Bone marrow (tissue), 2 donors: ENCODE data around the gene RBM15B.
"Not testable (repeated sequence)": the region's sequence is repeated elsewhere in the genome, so short reads cannot be mapped to it uniquely, and the experiment has no call there.

ENCODE experiments used
- DNase-seq, 2 donors: peaks; one replicate each; lab custom pipeline; 2025; lab: John Stamatoyannopoulos, UW

The RBM15B gene

DNA sequence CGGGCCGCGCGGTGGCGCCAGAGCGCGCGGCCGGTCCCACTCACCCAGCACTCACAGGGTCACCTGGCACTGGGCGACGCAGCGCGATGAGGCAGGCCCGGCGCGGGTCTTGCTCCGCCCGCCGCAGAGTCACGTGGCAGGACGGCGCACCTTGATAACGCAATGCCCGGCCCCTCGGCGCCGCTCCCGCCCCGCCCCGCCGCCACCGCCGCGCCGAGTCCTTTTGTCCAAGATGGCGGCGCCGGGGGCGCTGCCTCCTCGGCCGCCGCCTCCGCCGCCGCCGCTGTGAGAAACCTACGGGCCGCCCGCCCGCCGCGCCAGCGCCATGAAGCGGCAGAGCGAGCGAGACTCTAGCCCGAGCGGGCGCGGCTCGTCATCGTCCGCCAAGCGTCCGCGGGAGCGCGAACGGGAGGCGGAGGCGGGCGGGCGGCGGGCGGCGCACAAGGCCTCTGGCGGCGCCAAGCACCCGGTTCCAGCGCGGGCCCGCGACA is at the start of gene RBM15B:
TSS of gene RBM15B (plus strand) at position 211 of the 491 bp plus-strand sequence. CDS start at position 326, 115 bp downstream.
- peak; percentile 82 to 86 for DNase-seq

DNA sequence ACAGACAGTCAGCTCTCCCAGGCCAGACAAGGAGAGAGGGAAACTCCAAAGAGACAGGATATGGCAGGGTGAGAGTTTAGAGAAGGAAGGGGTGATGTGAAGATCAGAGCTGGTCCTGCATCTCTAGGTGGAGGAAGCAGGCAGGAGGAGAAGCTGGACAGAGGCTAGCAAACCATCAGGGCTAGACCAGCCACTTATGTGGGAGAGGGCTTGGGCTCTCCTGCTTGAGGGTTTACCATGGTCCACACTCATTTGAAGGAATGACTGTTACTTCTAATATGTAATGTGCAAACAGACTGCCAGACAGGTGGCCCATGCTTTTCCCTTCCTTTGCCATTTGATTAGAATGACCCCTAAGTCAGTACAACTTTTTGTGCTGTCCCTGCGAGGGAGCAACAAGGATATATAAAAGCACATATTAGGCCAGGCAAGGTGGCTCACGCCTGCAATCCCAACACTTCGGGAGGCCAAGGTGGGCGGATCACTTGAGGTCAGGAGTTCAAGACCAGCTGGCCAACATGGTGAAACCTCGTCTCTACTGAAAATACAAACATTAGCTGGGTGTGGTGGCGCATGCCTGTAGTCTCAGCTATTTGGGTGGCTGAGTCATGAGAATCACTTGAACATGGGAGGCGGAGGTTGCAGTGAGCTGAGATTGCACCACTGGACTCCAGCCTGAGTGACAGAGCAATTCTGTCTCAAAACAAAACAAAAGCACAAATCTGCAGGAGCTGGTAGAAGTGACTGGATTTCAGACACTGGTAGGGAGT is 47.0 kb upstream of the RBM15B start:
- DNase-seq, result no peak

DNA sequence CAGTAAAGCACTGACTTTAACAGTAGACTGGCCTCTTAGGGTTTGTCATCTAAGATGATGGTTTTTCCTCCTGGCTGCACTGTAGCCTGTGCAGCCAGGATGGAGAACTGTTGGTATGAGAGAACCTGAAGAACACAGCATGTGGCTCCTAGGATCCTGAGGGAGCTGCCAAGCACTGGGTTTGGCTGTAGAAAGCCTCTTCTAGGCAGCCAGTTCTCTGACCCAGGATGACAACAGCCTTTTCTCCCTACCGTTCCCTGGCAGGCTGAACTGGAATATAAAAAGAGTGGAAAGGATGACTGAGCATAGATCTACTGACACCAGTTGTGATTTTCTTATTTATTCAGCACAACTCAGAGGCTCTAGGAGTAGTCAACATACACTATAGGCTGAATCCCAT is 40.3 kb upstream of the RBM15B start:
- no peak for DNase-seq

DNA sequence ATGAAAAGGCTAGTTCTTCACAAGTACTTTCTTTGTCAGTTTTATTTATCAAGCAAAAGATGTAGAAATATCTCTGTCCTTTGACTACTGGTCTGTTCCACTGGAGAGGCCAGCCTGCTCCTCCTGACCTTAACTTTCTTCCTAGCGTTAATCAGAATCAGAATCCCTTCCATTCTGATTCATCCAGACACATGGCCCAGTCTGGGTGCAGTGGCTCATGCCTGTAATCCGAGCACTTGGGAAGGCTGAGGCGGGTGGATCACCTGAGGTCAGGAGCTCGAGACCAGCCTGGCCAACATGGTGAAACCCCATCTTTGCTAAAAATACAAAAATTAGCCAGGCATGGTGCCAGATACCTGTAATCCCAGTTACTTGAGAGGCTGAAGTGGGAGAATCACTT is 38.0 kb upstream of the RBM15B start:
- DNase-seq, result no peak

DNA sequence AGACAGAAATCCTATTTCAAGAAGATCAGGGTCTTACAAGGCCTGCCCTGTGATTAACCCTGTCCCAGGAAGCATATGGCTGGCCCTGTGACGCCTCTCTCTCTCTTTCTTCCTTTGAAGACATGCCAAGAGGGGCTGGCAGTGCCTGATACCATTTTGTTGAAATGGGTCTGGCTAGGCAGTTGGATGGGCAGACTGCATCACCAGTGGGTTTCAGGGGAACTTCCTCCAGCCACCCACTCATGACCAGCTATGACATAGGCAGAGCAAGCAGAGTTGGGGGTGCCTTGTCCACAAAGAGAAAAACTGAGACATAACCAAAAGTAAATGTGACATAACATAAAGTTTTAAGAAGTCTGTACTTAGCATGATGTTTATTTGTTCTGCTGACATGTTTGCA is 37.4 kb upstream of the RBM15B start:
- DNase-seq, result no peak

GRCh38 chr3:51354172-51354571 is 36.9 kb upstream of the RBM15B start:
- DNase-seq, result no peak

GRCh38 chr3:51354731-51355615 is 36.1 kb upstream of the RBM15B start:
- DNase-seq, result no peak

GRCh38 chr3:51355891-51356578 is 35.0 kb upstream of the RBM15B start:
- DNase-seq, result no peak

- DNase-seq, result no peak
Measured at GRCh38 chr3:51357856-51358255, 33.2 kb upstream of the RBM15B start.

DNA sequence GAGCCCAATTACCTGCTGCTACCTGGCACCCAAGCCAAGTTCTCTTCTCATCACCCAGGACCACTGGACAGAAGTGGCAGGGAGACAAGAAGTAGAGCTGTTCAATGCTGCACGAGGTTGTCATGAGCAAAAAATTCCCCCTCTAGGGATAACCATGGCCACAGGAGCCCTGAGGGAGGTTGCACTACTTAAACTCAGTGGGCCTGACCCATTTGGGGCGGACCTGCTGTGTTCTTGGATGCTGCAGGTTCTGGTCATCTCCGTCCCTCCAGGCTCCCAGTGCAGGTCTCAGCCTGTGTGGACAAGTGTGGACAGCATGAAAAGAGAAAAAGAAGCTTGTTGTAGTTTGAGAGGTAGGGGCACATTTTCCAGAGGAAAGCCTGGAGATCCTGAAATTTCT is 32.1 kb upstream of the RBM15B start:
- no peak for DNase-seq

- no peak for DNase-seq
Measured at GRCh38 chr3:51360806-51361205, 30.3 kb upstream of the RBM15B start.

GRCh38 chr3:51361746-51362145 is 29.3 kb upstream of the RBM15B start:
- no peak for DNase-seq

DNA sequence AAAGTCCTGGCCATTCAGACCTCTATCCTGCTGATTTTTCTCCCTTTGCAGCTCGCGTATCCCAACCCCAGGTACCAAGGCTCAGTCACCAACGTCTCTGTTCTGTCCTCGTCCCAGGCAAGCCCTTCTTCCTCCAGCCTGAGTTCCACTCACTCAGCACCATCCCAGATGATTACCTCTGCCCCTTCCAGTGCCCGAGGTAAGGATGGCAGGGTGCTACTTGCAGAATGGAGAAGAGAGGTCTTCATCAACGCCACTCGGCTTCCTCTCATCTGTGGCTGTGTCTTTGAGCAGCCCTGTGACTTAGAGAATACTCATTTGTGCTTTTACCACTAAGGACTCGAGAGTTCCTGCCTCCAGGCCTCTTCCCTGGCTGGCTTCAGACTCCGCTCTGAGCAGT is 28.6 kb upstream of the RBM15B start:
- no peak for DNase-seq

GRCh38 chr3:51368276-51368675 is 22.8 kb upstream of the RBM15B start:
- DNase-seq, result not testable (repeated sequence)

DNA sequence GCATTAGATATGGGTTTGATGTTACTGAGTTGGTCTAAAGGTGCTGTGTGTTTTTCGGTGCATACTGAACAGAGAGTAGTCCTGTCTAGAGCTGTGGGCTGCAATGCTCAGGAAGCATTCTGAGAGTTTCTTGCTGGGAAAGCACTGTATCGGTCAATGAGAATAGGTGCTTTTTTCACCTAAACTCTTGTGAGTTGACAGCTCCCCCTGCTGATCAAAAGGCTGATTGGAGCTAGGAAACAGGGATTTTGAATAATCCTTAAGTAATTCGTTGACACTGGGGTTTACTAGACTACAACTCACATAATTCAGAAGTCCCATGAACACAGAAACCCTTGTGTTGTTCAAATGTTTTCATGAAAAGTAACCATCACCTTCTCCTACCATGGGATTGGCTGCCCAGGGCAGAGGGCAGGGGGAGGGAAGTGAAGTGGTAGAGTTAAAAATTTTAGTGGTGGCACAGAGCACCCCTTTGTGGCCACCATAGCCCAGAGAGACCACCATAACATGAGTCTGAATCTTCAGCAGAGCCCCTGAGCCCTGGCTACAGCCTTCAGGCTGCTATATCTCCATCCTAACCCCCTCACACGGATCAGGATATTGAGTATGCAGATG is 19.0 kb upstream of the RBM15B start:
- DNase-seq, result peak in 1 of 2 donors; percentile 20

DNA sequence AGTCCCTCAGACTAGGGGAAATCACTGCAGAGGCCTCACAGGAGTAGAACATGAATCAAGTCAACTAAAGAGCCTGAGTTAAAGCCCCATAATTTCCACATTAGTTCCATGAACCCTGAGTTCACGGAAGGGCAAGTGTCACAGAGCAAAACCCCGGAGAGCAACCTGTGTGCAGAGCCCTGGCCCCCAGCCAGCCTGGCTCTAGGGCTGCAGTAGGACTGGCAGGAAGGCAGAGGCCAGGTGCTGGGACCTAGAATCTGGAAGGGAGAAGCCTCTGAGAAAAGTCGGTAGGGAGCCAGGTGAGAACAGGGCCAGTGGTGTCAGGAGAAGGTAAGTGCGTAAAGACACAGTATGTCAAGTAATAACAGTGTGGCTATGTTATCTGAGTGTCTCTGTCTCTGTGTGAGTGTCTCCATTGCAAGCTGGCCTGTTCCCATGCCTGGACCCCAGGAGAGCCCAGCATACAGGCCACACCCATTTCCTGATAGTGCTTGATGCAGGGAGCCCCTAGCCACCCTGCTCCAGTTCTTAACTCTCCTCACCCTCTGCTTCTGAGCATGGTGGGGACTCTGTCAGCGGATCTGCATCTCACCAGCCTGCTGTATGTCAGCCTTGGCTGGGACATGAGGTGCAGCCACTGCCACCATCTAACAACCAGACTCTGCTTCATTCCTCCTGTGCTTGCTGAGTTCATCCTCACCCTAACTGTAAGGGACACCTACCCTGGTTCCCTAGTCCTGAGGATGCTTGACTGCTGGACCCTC is 17.2 kb upstream of the RBM15B start:
- DNase-seq, result no peak

DNA sequence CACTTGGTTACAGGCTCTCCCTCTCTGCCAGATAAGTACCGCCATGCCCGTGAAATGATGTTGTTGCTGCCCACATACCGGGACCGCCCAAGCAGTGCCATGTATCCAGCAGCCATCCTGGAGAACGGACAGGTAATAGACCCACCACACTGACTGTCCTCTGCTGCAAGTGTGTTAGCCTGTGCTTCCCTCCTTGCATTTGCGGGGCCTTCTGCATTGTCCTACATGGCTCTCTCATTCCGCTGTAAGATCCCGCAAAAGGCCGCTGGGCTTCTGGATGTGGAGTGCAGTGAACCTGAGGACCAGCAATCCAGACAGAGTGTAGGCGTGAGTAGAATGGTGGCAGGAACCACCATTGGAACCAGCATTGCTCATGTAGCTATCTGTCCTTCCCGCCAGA is 16.6 kb upstream of the RBM15B start:
- no peak for DNase-seq

DNA sequence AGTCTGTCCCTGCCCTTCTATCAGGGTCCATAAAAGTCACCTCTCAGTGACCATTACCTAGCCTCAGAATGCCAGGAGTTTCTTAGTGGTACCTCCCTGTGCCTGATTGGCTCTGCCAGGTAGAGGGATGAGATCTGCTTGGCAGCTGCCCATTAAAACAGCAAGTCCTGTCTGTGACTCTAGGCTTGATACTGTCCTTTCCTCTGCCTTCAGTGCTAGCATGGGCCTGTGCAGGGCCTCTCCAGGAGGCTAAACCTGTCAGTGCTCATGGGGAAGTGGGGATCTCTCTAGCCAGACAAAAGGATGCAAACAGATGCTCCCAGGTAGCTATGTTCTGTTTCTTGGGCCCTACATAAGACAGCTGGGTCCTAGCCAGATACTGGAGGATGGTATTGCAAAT is 15.9 kb upstream of the RBM15B start:
- DNase-seq, result no peak

- DNase-seq, result no peak
Measured at GRCh38 chr3:51375571-51375970, 15.5 kb upstream of the RBM15B start.

- peak in 1 of 2 donors; percentile 57 for DNase-seq
Measured at GRCh38 chr3:51378065-51378464, 13.0 kb upstream of the RBM15B start.

- no peak for DNase-seq
Measured at GRCh38 chr3:51378726-51379125, 12.4 kb upstream of the RBM15B start.
